ENCODE data around the gene HACD4. TPM values are rescaled to one million over a fixed set of nuclear protein-coding genes. Genes with fewer than 3 reads are reported as not detected.

Gene HACD4, protein sequence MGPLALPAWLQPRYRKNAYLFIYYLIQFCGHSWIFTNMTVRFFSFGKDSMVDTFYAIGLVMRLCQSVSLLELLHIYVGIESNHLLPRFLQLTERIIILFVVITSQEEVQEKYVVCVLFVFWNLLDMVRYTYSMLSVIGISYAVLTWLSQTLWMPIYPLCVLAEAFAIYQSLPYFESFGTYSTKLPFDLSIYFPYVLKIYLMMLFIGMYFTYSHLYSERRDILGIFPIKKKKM
- 4.4 and 4.5 TPM in 2 replicates for total RNA-seq

DNA sequence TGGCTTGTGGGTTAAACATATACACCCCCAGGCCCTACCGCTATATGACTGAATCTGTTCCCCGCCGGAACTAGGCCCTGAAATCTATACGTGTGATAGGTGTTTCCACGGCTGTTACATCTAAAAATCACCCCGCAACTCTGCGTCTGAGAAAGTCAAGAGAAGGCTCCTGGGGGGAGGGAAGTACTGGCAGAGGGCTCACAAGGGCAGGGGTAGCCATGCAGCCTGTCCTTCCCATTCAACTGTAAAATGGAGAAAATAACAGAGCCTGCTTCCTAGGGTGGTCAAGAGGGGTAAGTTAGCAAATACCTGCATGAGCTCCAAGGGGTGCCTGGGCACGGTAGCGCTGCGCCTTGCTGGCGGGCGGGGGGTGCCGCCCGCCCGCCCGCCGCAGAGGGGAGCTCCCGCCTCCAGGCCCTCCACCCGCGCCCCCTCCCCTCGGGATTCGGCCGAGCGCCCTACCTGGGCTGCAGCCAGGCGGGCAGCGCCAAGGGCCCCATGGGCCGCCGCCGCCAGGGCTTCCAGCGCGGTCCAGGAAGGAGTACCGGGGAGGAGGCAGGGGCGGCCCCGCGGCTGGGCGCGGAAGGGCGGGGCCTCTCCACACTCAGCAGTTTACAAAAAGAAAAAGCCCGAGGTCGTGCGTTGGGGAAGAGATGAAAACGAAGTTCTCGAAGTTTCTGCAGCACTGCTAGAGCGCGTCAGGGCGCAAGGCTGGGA is at the start of gene HACD4:
Gene HACD4 (minus strand): TSS at position 550 of the 717 bp plus-strand sequence. CDS start 50 bp downstream, at position 500.

DNA sequence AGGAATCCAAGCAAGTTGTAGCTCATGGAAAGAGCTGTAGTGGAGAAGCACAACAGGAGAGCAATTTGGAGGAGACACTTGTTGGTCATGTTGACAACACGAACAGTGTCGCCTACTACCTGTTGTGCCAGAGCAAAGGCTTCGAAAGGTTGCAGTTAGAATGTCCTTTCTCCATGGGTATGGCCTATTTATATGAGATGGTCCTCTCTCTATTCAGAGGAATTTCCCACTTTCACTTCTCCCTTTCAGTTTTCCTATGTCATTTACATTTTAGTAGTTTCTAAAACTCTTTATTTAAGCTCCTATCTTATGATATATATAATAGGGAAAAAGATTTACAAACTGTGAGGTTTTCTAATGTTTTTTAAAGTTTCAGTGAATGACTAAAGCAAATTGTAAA is 46.3 kb upstream of the HACD4 start, which contains the start of gene IFNB1:
Gene IFNB1 (minus strand): TSS at position 162 of the 400 bp plus-strand sequence. CDS start 73 bp downstream, at position 89.

Other genes with a start within 250 kb of the HACD4 start
- gene IFNB1, start 46.3 kb upstream of the HACD4 start, total RNA-seq, result not detected in 2 replicates
- gene IFNW1, start 110.2 kb upstream of the HACD4 start, total RNA-seq, result not detected in 2 replicates
- gene IFNA21, start 135.0 kb upstream of the HACD4 start, total RNA-seq, result not detected in 2 replicates
- gene IFNA4, start 155.9 kb upstream of the HACD4 start, total RNA-seq, result not detected in 2 replicates
- gene IFNA7, start 170.6 kb upstream of the HACD4 start, total RNA-seq, result not detected in 2 replicates
- not detected in 2 replicates for gene IFNA10, start 175.5 kb upstream of the HACD4 start, total RNA-seq
- not detected in 2 replicates for gene IFNA16, start 185.7 kb upstream of the HACD4 start, total RNA-seq
- not detected in 2 replicates for gene IFNA17, start 196.6 kb upstream of the HACD4 start, total RNA-seq
- not detected in 2 replicates for gene IFNA14, start 208.4 kb upstream of the HACD4 start, total RNA-seq